ENCODE data around the gene TMTC2. TPM values are rescaled to one million over a fixed set of nuclear protein-coding genes. Genes with fewer than 3 reads are reported as not detected.

The TMTC2 gene
- total RNA-seq, 2 donors from 2014 or later, result 4.7 to 9.0 TPM

DNA sequence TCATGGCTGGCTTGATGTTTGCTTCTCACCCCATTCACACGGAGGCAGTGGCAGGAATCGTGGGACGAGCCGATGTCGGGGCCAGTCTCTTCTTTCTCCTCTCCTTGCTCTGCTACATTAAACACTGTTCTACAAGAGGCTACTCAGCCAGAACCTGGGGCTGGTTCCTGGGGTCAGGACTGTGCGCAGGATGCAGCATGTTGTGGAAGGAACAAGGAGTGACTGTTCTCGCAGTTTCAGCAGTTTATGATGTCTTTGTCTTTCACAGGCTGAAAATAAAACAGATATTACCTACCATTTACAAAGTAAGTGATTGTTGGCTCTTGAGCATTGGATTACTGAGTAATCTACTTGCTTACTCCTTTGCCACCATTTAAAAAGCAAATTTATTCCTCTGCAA lies 170.6 kb downstream of the TMTC2 start:
- ATAC-seq (replicated peaks in 1 of 2), result no peak
- H3K36me3 Mint-ChIP-seq (ENCODE audit: insufficient read depth in 2 of 2), result peaks cover 1 to 2% of the 10 kb centered on the region in 2 donors
- no peak overlapping the region for H3K27ac Mint-ChIP-seq
- DNase-seq, result no peak
- H3K9me3 Mint-ChIP-seq, result no peaks in the 10 kb centered on the region
- no peak overlapping the region for H3K4me3 Mint-ChIP-seq
- H3K4me1 Mint-ChIP-seq (ENCODE audit: low read depth), result no peaks in the 10 kb centered on the region
- H3K27me3 Mint-ChIP-seq (ENCODE audit: low read depth), result no peaks in the 10 kb centered on the region

GRCh38 chr12:82857911-82858533 lies 171.3 kb downstream of the TMTC2 start:
- H3K4me1 Mint-ChIP-seq (ENCODE audit: low read depth), result no peaks in the 10 kb centered on the region
- no peaks in the 10 kb centered on the region for H3K27me3 Mint-ChIP-seq (ENCODE audit: low read depth)
- peaks cover 1 to 2% of the 10 kb centered on the region in 2 donors for H3K36me3 Mint-ChIP-seq (ENCODE audit: insufficient read depth in 2 of 2)
- no peak for ATAC-seq (replicated peaks in 1 of 2)
- H3K9me3 Mint-ChIP-seq, result no peaks in the 10 kb centered on the region
- DNase-seq, result no peak
- H3K27ac Mint-ChIP-seq, result no peak overlapping the region
- no peak overlapping the region for H3K4me3 Mint-ChIP-seq

DNA sequence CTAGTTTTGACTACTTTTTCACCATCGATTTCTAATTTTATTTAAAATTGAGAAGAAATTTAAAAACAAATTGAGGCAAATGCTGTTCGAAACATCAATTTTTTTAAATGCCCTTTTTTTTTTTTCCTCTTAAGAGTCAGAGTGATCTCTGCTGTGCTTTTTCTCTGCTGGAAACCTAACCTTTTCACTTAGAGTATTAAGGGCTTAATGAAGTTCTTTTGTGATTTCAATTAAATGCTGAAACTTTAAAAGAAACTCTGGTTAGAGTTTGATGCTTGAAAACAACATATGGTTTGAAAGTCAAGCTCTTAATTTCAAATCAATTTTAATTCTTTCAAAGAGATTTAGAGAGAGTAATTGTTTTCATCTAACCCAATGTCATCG lies 171.8 kb downstream of the TMTC2 start:
- Mint-ChIP-seq H3K4me1 (ENCODE audit: low read depth) (no peaks in the 10 kb centered on the region), H3K36me3 (ENCODE audit: insufficient read depth in 2 of 2) (peaks cover 1 to 2% of the 10 kb centered on the region in 2 donors)

DNA sequence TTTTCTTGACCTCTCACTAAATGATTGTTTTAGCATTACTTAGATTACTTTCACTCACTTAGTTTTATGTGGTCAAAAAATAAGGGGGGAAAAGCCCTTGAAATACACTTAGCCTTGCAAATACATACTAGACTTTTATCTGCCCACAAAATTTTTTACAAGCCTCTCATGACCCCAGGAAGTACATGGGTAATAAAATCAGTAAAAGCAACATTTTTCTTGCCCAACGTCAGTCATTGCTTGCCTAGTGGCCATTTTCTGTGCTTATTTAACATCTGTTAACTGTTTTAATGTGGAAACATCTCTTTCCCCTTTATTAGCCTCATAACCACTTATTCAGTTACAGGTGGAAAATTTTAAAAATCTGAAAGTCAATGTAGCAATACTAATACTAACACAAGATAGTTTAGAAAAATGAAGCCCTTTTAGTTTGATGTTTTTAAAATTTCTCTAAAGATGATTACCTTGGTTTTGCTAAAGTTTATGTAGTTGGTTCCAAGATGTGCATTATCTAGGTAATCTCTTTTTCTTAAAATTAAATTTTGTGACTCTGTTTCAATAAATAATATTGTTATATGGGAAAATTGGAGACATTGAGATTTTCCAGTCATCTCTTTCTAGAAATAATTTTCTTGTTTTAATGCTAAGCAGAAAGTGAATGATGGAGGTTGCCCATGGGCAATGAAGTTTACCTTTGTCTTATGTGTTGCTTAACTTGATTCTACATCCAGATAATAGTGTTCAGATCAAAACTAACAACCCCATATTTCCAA lies 175.5 kb downstream of the TMTC2 start:
- ATAC-seq (replicated peaks in 1 of 2) (no peak), DNase-seq (no peak)
- H3K27me3 Mint-ChIP-seq (ENCODE audit: low read depth), result no peaks in the 10 kb centered on the region
- no peak overlapping the region for H3K4me3 Mint-ChIP-seq
- no peak overlapping the region for H3K27ac Mint-ChIP-seq
- peaks cover 0 to 4% of the 10 kb centered on the region in 2 donors for H3K36me3 Mint-ChIP-seq (ENCODE audit: insufficient read depth in 2 of 2)
- no peaks in the 10 kb centered on the region for H3K4me1 Mint-ChIP-seq (ENCODE audit: low read depth)
- peaks cover 0 to 4% of the 10 kb centered on the region in 2 donors for H3K9me3 Mint-ChIP-seq

More for the DNA sequence above, 171.8 kb downstream of the TMTC2 start:
- no peak for ATAC-seq (replicated peaks in 1 of 2)
- no peak for DNase-seq
- no peak overlapping the region for H3K4me3 Mint-ChIP-seq
- H3K27ac Mint-ChIP-seq, result no peak overlapping the region
- H3K27me3 Mint-ChIP-seq (ENCODE audit: low read depth), result no peaks in the 10 kb centered on the region
- no peaks in the 10 kb centered on the region for H3K9me3 Mint-ChIP-seq

DNA sequence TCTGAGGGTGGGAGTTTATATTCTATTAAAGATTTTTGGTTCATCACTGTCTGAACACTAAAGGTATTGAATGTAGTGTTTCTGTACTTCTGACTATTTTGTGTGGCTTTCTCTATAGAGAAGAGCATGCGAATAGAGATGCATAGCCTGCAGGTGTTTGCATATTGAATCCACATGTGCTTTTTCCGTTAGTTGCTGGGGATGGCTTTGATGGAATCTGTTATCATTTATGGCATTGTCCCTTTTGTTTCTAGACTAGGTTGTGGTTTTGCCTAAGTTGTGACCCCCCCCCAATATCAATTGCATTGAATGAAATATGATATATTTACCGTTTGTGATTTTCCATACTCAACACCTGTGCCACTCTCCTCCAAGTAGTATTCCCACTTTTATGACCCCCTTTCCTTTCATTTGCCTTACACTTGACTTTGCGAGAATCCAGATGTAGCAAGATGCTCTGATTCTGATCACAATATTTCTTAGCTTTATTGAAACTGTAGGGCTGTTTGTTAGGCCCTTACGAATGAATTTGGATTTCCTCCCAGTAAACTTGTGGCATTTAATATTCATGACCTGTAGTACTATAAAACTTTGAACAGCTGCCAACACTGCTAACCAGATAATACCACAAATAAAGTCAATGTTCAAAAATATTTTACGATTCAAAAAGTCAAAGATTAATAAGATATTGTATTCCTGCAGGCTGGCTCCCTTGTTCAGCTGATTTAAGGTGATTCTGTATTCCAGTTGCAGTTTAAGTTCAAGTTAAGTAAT lies 176.4 kb downstream of the TMTC2 start:
- no peak for DNase-seq
- H3K27me3 Mint-ChIP-seq (ENCODE audit: low read depth), result no peaks in the 10 kb centered on the region
- H3K27ac Mint-ChIP-seq, result no peak overlapping the region
- peaks cover 0 to 4% of the 10 kb centered on the region in 2 donors for H3K36me3 Mint-ChIP-seq (ENCODE audit: insufficient read depth in 2 of 2)
- H3K4me3 Mint-ChIP-seq, result no peak overlapping the region
- peaks cover 0 to 4% of the 10 kb centered on the region in 2 donors for H3K9me3 Mint-ChIP-seq
- H3K4me1 Mint-ChIP-seq (ENCODE audit: low read depth), result no peaks in the 10 kb centered on the region
- no peak for ATAC-seq (replicated peaks in 1 of 2)

DNA sequence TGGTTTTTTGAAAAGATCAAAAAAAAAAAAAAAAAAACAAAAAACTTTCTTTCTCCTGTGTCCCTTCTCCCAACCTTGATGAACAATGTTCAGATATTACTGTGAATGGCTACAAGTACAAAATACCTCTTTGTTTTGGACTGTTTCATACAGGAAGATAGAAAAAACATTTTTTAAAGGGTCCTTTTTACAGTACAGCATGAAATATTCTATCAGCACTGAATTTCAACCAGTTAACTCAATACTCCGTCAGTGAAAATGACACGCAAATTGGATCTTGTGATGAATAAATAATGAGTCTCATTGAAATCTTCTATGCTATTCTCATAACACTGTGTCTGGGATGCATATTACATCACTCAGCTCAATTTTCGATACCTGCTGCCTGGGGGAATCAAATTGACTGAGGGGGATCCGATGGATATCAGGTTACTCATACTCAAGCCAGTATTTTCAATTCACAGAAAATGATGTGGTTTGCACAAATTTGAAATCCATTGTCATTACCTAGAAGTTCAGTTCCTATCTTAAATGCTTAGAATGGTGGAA lies 179.6 kb downstream of the TMTC2 start:
- Mint-ChIP-seq H3K36me3 (ENCODE audit: insufficient read depth in 2 of 2) (peaks cover 0 to 2% of the 10 kb centered on the region in 2 donors), H3K9me3 (peaks cover 0 to 4% of the 10 kb centered on the region in 2 donors), H3K4me3 (no peak overlapping the region), H3K27ac (no peak overlapping the region), H3K4me1 (ENCODE audit: low read depth) (no peaks in the 10 kb centered on the region), H3K27me3 (ENCODE audit: low read depth) (no peaks in the 10 kb centered on the region)
- DNase-seq, result no peak
- no peak for ATAC-seq (replicated peaks in 1 of 2)

DNA sequence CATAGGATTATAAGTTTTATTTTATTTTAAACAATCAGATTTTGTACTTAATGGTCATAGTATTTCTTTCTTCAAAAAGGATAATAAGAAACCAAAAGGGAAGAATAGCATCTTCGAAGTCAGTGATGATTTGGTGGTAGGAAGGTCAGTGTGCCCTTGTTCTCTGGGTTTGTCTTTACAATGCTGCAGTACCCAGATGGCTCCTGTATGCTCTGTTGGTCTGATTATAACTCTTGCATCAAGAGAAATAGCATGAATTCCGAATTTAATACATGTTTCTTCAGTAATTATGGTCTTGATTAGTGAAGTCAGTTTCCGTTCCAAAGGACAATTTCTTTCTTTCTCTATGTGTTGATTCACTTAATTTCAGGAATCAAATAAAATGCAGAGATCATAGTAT lies 180.2 kb downstream of the TMTC2 start:
- Mint-ChIP-seq H3K27me3 (ENCODE audit: low read depth) (no peaks in the 10 kb centered on the region), H3K27ac (no peak overlapping the region), H3K9me3 (peaks cover 0 to 4% of the 10 kb centered on the region in 2 donors), H3K4me1 (ENCODE audit: low read depth) (no peaks in the 10 kb centered on the region), H3K4me3 (no peak overlapping the region), H3K36me3 (ENCODE audit: insufficient read depth in 2 of 2) (peaks cover 0 to 2% of the 10 kb centered on the region in 2 donors)
- no peak for DNase-seq
- no peak for ATAC-seq (replicated peaks in 1 of 2)

- Mint-ChIP-seq H3K4me1 (ENCODE audit: low read depth) (no peaks in the 10 kb centered on the region), H3K4me3 (no peak overlapping the region), H3K36me3 (ENCODE audit: insufficient read depth in 2 of 2) (peaks cover 0 to 2% of the 10 kb centered on the region in 2 donors), H3K9me3 (peaks cover 0 to 4% of the 10 kb centered on the region in 2 donors), H3K27ac (no peak overlapping the region), H3K27me3 (ENCODE audit: low read depth) (no peaks in the 10 kb centered on the region)
- no peak for DNase-seq
- ATAC-seq (replicated peaks in 1 of 2), result no peak
Measured at GRCh38 chr12:82867762-82868500, 181.2 kb downstream of the TMTC2 start.

GRCh38 chr12:82870771-82871377 lies 184.2 kb downstream of the TMTC2 start:
- no peak for ATAC-seq (replicated peaks in 1 of 2)
- Mint-ChIP-seq H3K27ac (no peak overlapping the region), H3K27me3 (ENCODE audit: low read depth) (no peaks in the 10 kb centered on the region), H3K9me3 (no peaks in the 10 kb centered on the region), H3K4me3 (no peak overlapping the region), H3K36me3 (ENCODE audit: insufficient read depth in 2 of 2) (no peaks in the 10 kb centered on the region), H3K4me1 (ENCODE audit: low read depth) (no peaks in the 10 kb centered on the region)
- no peak for DNase-seq

- DNase-seq, result no peak
- no peak overlapping the region for H3K4me3 Mint-ChIP-seq
- ATAC-seq (replicated peaks in 1 of 2), result no peak
- H3K27ac Mint-ChIP-seq, result no peak overlapping the region
- H3K36me3 Mint-ChIP-seq (ENCODE audit: insufficient read depth in 2 of 2), result peaks cover 0 to 2% of the 10 kb centered on the region in 2 donors
- H3K4me1 Mint-ChIP-seq (ENCODE audit: low read depth), result no peaks in the 10 kb centered on the region
- peaks cover 0 to 2% of the 10 kb centered on the region in 2 donors for H3K9me3 Mint-ChIP-seq
- H3K27me3 Mint-ChIP-seq (ENCODE audit: low read depth), result no peaks in the 10 kb centered on the region
Measured at GRCh38 chr12:82872088-82872487, 185.4 kb downstream of the TMTC2 start.

- H3K27me3 Mint-ChIP-seq (ENCODE audit: low read depth), result no peaks in the 10 kb centered on the region
- H3K9me3 Mint-ChIP-seq, result peaks cover 0 to 2% of the 10 kb centered on the region in 2 donors
- H3K27ac Mint-ChIP-seq, result no peak overlapping the region
- H3K4me3 Mint-ChIP-seq, result no peak overlapping the region
- DNase-seq (no peak), ATAC-seq (replicated peaks in 1 of 2) (no peak)
- peaks cover 0 to 2% of the 10 kb centered on the region in 2 donors for H3K36me3 Mint-ChIP-seq (ENCODE audit: insufficient read depth in 2 of 2)
- no peaks in the 10 kb centered on the region for H3K4me1 Mint-ChIP-seq (ENCODE audit: low read depth)
Measured at GRCh38 chr12:82873309-82873708, 186.6 kb downstream of the TMTC2 start.

DNA sequence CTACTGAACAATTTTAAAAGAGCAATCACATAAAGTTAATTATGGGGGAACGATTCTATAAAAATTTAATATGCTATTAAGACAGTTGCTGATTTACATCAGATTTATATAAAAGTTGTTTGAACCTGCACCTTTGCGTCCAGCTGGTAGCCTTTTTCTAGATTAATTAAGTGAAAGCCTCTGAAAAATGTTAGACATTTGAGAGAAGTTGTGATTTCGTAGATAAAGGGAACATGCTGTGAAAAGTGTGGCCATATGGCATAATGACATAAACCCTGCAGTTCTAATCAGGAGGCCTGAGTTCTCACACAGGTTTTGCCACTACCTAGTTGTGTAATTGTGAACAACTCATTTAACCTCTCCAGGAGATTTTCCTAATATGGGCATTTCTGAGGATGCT lies 187.2 kb downstream of the TMTC2 start:
- peaks cover 0 to 2% of the 10 kb centered on the region in 2 donors for H3K9me3 Mint-ChIP-seq
- no peaks in the 10 kb centered on the region for H3K4me1 Mint-ChIP-seq (ENCODE audit: low read depth)
- DNase-seq (no peak), ATAC-seq (replicated peaks in 1 of 2) (no peak)
- H3K36me3 Mint-ChIP-seq (ENCODE audit: insufficient read depth in 2 of 2), result peaks cover 0 to 2% of the 10 kb centered on the region in 2 donors
- no peak overlapping the region for H3K4me3 Mint-ChIP-seq
- no peak overlapping the region for H3K27ac Mint-ChIP-seq
- no peaks in the 10 kb centered on the region for H3K27me3 Mint-ChIP-seq (ENCODE audit: low read depth)
